Measurements from ENCODE around the gene ATXN3. TPM values are rescaled to one million over a fixed set of nuclear protein-coding genes. Genes with fewer than 3 reads are reported as not detected.

The ATXN3 gene
- total RNA-seq, 1 experiment from 2014 or later, result 24.9 TPM

GRCh38 chr14:92039063-92039718, 67.2 kb downstream of the ATXN3 start:
- Mint-ChIP-seq H3K9me3 (ENCODE audit: unreplicated experiment) (no peaks in the 10 kb centered on the region), H3K4me3 (ENCODE audit: unreplicated experiment) (peak overlapping the region; percentile 97), H3K4me1 (ENCODE audit: insufficient read depth, unreplicated experiment) (peaks cover 20% of the 10 kb centered on the region), H3K36me3 (ENCODE audit: insufficient read depth, unreplicated experiment) (peaks cover 6% of the 10 kb centered on the region), H3K27me3 (ENCODE audit: insufficient read depth, unreplicated experiment) (no peaks in the 10 kb centered on the region), H3K27ac (ENCODE audit: low read depth, unreplicated experiment) (peak overlapping the region; percentile 99)
- DNase-seq (ENCODE audit: unreplicated experiment), result peak; percentile 62
- CTCF ChIA-PET, result interaction anchor here (0.6 to 1.2 kb wide), 2 partner anchors 13 to 387 kb away, joined by 3 to 5 read pairs; no protein-coding TSS in a partner anchor
- POLR2A ChIA-PET, result interaction anchor here (0.6 to 5.3 kb wide), 19 partner anchors 8 to 1430 kb away, joined by 3 to 67 read pairs (median 6); partner anchors contain the start of genes ATXN3, CPSF2, GOLGA5 and NDUFB1
- TF ChIP-seq CTCF (IDR thresholded peaks at IDR 0.05; ENCODE audit: unreplicated experiment), result no peak
- intact Hi-C loops (cut with micrococcal nuclease), result no loop called here
- BruUV-seq (replicated peaks), result TSS peak; percentile 74

DNA sequence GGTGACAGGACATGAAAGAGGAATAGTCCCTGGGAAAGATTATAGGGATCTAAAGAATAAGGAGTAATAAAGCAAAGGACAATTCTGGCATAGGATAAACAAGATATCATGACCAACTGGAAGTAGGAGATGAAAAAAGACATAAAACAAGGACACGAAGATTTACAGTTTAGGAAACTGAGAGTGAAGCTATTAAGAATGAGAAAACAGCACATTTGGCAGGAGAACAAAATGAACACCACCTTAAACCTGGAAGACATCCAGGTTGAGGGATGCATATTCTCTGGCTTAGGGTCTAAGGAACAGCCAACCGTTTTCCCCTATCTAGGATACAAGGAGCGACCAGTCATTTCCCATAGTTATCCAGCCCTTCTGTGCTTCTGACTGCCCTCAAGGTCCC, 68.4 kb downstream of the ATXN3 start:
- Mint-ChIP-seq H3K27ac (ENCODE audit: low read depth, unreplicated experiment) (peak overlapping the region; percentile 99), H3K9me3 (ENCODE audit: unreplicated experiment) (no peaks in the 10 kb centered on the region), H3K36me3 (ENCODE audit: insufficient read depth, unreplicated experiment) (peaks cover 14% of the 10 kb centered on the region), H3K27me3 (ENCODE audit: insufficient read depth, unreplicated experiment) (no peaks in the 10 kb centered on the region), H3K4me1 (ENCODE audit: insufficient read depth, unreplicated experiment) (peaks cover 20% of the 10 kb centered on the region), H3K4me3 (ENCODE audit: unreplicated experiment) (peak overlapping the region; percentile 97)
- ChIA-PET CTCF (no interaction called here), POLR2A (interaction anchor here (0.5 to 5.3 kb wide), 5 partner anchors 9 to 558 kb away, joined by 3 to 67 read pairs (median 3); partner anchors contain the start of gene ATXN3)
- BruUV-seq (replicated peaks), result no TSS peak
- DNase-seq (ENCODE audit: unreplicated experiment), result no peak
- intact Hi-C loops (cut with micrococcal nuclease), result no loop called here
- TF ChIP-seq CTCF (IDR thresholded peaks at IDR 0.05; ENCODE audit: unreplicated experiment), result no peak

GRCh38 chr14:92035890-92036289, 70.5 kb downstream of the ATXN3 start:
- Mint-ChIP-seq H3K9me3 (ENCODE audit: unreplicated experiment) (no peaks in the 10 kb centered on the region), H3K27me3 (ENCODE audit: insufficient read depth, unreplicated experiment) (no peaks in the 10 kb centered on the region), H3K27ac (ENCODE audit: low read depth, unreplicated experiment) (no peak overlapping the region), H3K36me3 (ENCODE audit: insufficient read depth, unreplicated experiment) (peaks cover 35% of the 10 kb centered on the region), H3K4me3 (ENCODE audit: unreplicated experiment) (no peak overlapping the region), H3K4me1 (ENCODE audit: insufficient read depth, unreplicated experiment) (peaks cover 20% of the 10 kb centered on the region)
- intact Hi-C loops (cut with micrococcal nuclease), result no loop called here
- ChIA-PET CTCF (interaction anchor here (0.8 to 1.0 kb wide), 3 partner anchors 8 to 58 kb away, joined by 3 to 6 read pairs (median 3); no protein-coding TSS in a partner anchor), POLR2A (no interaction called here)
- BruUV-seq (replicated peaks), result no TSS peak
- TF ChIP-seq CTCF (IDR thresholded peaks at IDR 0.05; ENCODE audit: unreplicated experiment), result no peak
- no peak for DNase-seq (ENCODE audit: unreplicated experiment)

DNA sequence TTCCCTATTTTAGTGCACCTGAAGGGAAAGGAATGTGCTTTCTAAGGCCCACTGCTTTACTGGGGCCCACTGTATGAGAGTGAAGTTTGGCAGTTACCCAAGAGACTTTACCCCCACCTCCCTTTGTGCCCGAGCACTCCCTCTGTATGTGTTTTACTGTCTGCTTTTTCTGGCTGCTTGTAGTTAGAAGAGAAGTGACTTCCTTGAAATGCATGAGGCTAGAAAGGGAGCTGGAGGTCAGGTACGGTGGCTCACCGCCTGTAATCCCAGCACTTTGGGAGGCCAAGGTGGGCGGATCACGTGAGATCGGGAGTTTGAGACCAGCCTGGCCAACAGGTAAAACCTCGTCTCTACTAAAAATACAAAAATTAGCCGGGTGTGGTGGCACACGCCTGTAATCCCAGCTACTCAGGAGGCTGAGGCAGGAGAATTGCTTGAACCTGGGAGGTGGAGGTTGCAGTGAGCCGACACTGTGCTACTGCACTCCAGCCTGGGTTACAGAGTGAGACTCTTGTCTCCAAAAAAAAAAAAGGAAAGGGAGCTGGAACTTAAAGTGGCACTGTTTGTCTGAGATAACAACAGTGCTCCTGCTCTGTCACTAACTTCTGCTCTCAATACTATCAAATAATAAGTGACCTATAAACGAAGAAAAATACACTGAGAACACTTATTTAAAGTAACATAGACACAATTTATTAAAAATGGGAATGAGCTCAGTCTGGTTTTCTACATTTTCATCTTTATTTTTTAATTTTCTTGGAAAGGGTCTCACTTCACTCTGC, 72.3 kb downstream of the ATXN3 start:
- no peaks in the 10 kb centered on the region for H3K9me3 Mint-ChIP-seq (ENCODE audit: unreplicated experiment)
- POLR2A ChIA-PET, result interaction anchor here (1.7 kb wide), 1 partner anchor 72 kb away, joined by 6 read pairs; the partner anchor contains the start of gene ATXN3

More for the DNA sequence above, 72.3 kb downstream of the ATXN3 start:
- CTCF ChIA-PET, result interaction anchor here (0.6 to 0.7 kb wide), 2 partner anchors 77 to 432 kb away, joined by 3 read pairs; no protein-coding TSS in a partner anchor
- intact Hi-C loops (cut with micrococcal nuclease), result no loop called here
- Mint-ChIP-seq H3K27ac (ENCODE audit: low read depth, unreplicated experiment) (no peak overlapping the region), H3K4me1 (ENCODE audit: insufficient read depth, unreplicated experiment) (peaks cover 20% of the 10 kb centered on the region), H3K4me3 (ENCODE audit: unreplicated experiment) (no peak overlapping the region), H3K36me3 (ENCODE audit: insufficient read depth, unreplicated experiment) (peaks cover 51% of the 10 kb centered on the region), H3K27me3 (ENCODE audit: insufficient read depth, unreplicated experiment) (no peaks in the 10 kb centered on the region)
- no peak for TF ChIP-seq CTCF (IDR thresholded peaks at IDR 0.05; ENCODE audit: unreplicated experiment)
- DNase-seq (ENCODE audit: unreplicated experiment), result no peak
- no TSS peak for BruUV-seq (replicated peaks)

All from MCF 10A (cell line).